NCI-H748 (cell line): ENCODE measurements around the gene SIDT1.

Experiments
- DNase-seq: peaks from one replicate; lab custom pipeline; 2025; ENCODE audit not compliant: unreplicated experiment; lab: John Stamatoyannopoulos, UW

Gene SIDT1

GRCh38 chr3:113541519-113541918 is 9.2 kb downstream of the SIDT1 start:
- no peak for DNase-seq

GRCh38 chr3:113545594-113545993 is 13.2 kb downstream of the SIDT1 start:
- no peak for DNase-seq

GRCh38 chr3:113546414-113546893 is 14.1 kb downstream of the SIDT1 start:
- DNase-seq, result no peak

GRCh38 chr3:113548501-113548900 is 16.1 kb downstream of the SIDT1 start:
- DNase-seq, result no peak

GRCh38 chr3:113551820-113552219 is 19.5 kb downstream of the SIDT1 start:
- DNase-seq, result no peak

- DNase-seq, result no peak
These were observed 20.5 kb downstream of the SIDT1 start for GRCh38 chr3:113552851-113553250.

GRCh38 chr3:113555138-113555537 is 22.8 kb downstream of the SIDT1 start:
- DNase-seq, result no peak

GRCh38 chr3:113556316-113556945 is 24.1 kb downstream of the SIDT1 start:
- DNase-seq, result no peak

GRCh38 chr3:113556946-113557335 is 24.6 kb downstream of the SIDT1 start:
- no peak for DNase-seq

GRCh38 chr3:113557374-113557773 is 25.0 kb downstream of the SIDT1 start:
- DNase-seq, result no peak

GRCh38 chr3:113559009-113559408 is 26.7 kb downstream of the SIDT1 start:
- DNase-seq, result no peak

- DNase-seq, result no peak
These were observed 27.9 kb downstream of the SIDT1 start for GRCh38 chr3:113560271-113560670.

GRCh38 chr3:113560831-113561623 is 28.7 kb downstream of the SIDT1 start:
- DNase-seq, result no peak

GRCh38 chr3:113565555-113565954 is 33.2 kb downstream of the SIDT1 start:
- no peak for DNase-seq

GRCh38 chr3:113570158-113570557 is 37.8 kb downstream of the SIDT1 start:
- no peak for DNase-seq

- no peak for DNase-seq
These were observed 39.0 kb downstream of the SIDT1 start for GRCh38 chr3:113571360-113571759.

GRCh38 chr3:113573728-113574127 is 41.4 kb downstream of the SIDT1 start:
- no peak for DNase-seq

- DNase-seq, result peak; percentile 74
These were observed 41.9 kb downstream of the SIDT1 start for GRCh38 chr3:113574213-113574612.

- peak; percentile 61 for DNase-seq
These were observed 42.9 kb downstream of the SIDT1 start for GRCh38 chr3:113575206-113575605.

- no peak for DNase-seq
These were observed 52.9 kb downstream of the SIDT1 start for GRCh38 chr3:113585228-113585627.

- DNase-seq, result no peak
These were observed 53.4 kb downstream of the SIDT1 start for GRCh38 chr3:113585720-113586119.

- no peak for DNase-seq
These were observed 56.5 kb downstream of the SIDT1 start for GRCh38 chr3:113588806-113589205.
